GM18526 (cell line): ENCODE measurements around the gene ARHGAP40.

Experiments used
- POLR2A ChIP-seq: IDR thresholded peaks from 3 replicates; pipeline ENCODE4 v1.6.1; 2011; ENCODE audit not compliant: insufficient read length; ENCODE audit errors: extremely low read depth

ARHGAP40 gene

DNA sequence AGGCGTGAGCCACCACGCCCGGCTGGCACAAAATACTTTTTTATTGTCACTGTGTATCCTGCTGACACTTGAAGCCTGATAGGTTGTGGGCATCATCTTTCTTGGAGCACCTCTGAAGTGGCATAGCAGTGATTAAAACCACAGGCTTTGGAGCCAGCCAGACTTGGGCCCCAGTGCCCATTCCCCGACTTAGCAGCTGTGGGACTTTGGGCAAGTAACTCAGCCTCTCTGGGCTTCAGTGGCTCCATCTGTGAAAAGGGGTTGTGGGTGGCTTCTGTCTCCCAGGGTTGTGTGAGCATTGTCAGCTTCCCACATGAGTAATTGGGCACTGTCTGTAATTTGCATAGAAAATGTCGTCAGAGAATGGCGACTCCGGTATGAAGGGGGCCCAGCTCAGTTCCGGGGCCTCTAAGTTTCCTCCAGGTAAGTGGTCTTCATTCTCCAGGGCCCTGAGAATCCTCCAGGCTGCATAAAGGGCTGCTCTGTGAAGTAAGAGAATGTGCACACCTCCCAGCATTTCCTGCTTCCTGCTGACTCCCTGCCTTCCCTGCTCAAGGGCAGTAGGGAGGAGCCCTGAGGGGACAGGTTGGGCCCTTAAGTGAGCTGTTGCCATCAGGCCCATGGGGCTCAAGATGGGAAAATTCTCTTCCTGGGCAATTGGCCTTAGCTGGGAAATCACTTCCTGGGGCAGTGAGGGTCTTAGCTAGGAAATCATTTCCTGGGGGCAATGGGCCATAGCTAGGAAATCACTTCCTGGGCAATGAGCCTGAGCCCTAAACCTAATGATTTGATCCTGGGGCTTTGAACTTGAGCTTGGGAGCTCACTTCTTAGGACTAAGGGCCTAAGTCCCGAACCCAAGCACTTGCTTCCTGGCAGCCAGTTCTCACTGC lies 27.2 kb downstream of the ARHGAP40 start:
- TF ChIP-seq POLR2A = no peak

- TF ChIP-seq POLR2A = no peak
Observed at GRCh38 chr20:38629979-38630378, 28.4 kb downstream of the ARHGAP40 start.

DNA sequence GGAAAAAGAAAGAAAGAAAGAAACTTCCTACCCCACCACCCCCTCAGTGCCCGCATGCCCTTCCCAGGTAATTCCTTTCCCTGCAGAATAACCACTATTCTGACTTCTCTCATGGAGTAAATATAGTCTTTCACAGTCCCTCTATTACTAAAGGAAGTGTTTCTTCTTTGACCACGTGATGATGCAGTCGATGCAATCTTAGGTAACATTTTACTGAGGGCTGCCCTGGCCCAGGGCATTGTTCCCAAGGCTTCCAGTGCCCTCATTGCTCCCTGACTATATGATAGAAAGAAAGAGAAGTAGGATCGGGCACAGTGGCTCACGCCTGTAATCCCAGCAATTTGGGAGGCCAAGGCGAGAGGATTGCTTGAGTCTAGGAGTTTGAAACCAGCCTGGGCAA lies 29.1 kb downstream of the ARHGAP40 start:
- TF ChIP-seq POLR2A = no peak

- TF ChIP-seq POLR2A = no peak
Observed at GRCh38 chr20:38631155-38632022, 29.8 kb downstream of the ARHGAP40 start.

DNA sequence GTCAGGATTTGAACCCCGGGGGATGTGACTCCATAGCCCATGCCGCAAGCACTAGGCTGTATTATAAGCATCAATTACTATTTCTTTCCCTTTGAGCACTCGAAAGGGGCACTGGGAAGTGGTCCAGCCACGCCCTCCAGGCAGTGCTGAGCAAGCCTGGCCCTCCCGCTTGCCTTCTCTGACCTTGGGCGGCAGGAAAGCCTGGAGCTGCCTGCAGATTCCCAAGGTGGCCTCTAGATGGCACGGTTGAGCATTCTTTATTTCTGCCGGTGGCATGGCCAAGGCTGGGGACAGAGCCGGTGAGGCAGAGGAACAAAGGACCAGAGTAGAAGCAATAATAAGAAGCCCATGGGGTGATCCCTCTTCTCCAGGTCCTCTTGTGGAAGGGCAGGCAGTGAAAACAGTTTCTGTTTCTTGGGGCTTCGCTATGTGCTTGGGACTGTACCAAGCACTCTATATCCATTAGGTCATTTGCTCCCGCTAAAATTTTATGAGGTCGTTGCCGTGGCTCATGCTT lies 32.0 kb downstream of the ARHGAP40 start:
- no peak for TF ChIP-seq POLR2A

GRCh38 chr20:38635721-38636288 lies 34.2 kb downstream of the ARHGAP40 start:
- no peak for TF ChIP-seq POLR2A

DNA sequence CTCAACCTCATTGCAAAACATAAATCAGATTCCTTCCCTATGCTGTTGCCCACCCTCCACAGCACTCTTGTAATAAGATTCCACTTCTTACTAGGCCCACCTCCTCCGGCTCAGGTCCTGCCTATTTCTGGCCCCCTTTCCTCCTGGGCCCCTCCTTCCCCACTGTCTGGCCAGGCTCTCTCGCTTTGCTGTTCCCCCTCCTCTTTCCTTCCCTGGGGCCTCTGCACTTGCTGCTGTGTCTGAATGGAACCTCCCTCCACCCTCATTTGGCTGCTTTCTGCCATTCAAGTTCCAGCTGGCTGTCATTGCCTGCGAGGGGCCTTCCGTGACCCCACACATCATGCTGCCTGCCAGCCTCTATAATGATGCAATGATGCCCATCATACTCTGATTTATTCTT lies 38.9 kb downstream of the ARHGAP40 start:
- TF ChIP-seq POLR2A = no peak

DNA sequence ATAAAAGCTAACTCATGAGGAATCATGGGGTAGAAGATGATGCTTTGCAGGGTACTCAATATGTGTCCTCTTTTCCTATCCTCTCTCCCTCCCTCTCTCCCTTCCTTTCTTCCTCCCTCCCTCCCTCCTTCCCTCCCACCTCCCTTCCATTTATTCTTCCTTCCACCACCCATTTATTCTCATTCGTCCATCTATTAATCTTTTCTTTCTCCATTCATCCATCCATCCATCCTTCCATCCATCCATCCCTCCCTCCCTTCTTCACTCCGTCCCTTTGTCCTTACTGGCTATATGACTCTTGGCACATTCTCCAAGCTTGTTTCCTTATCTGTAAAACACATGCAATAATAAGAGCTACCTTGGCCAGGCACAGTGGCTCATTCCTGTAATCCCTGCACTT lies 40.9 kb downstream of the ARHGAP40 start:
- no peak for TF ChIP-seq POLR2A

- no peak for TF ChIP-seq POLR2A
Observed at GRCh38 chr20:38644588-38645260, 43.1 kb downstream of the ARHGAP40 start.

DNA sequence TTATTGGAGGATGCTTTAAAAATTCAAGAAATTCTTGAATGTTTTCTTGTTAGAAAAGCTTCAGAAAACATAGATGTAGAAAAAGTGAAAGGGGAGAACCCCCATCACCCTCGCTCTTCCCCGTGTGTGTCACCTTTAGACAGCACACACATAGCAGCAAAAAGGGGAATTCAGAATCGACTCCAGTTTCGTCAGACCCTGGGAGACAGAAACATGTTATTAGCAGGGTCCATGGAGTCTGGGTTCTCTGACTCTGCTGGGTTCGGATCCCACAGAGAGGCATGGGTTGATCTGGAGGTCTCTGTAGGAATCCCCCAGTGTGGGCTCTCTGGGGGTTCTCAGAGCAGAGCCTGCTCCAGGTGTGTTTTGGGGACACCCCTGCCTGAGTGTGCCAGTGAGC lies 43.7 kb downstream of the ARHGAP40 start:
- TF ChIP-seq POLR2A = no peak

GRCh38 chr20:38645980-38646858 lies 44.6 kb downstream of the ARHGAP40 start:
- TF ChIP-seq POLR2A = no peak

- TF ChIP-seq POLR2A = no peak
Observed at GRCh38 chr20:38649275-38649891, 47.8 kb downstream of the ARHGAP40 start.

- no peak for TF ChIP-seq POLR2A
Observed at GRCh38 chr20:38650010-38650409, 48.4 kb downstream of the ARHGAP40 start.

- TF ChIP-seq POLR2A = no peak
Observed at GRCh38 chr20:38651154-38651553, 49.5 kb downstream of the ARHGAP40 start.
